Transverse colon (tissue), 4 donors: ENCODE measurements around the gene NECTIN4. TPM values are rescaled to one million over a fixed set of nuclear protein-coding genes. Genes with fewer than 3 reads are reported as not detected.

Source experiments
- DNase-seq: peaks from one replicate; pipeline ENCODE4 v3.0.0-alpha.2; 2019
- H3K27ac ChIP-seq, 4 donors: fragments of 200-600 bp; sonication (generic); 2 replicates each; pipeline ENCODE4 v1.5.1; 2016 to 2018; ENCODE audit warnings: inconsistent platforms in 4 of 4
- H3K27me3 ChIP-seq: fragments of 200-600 bp; sonication (generic); 2 replicates; pipeline ENCODE4 v1.5.1; 2017; ENCODE audit warnings: inconsistent platforms
- H3K36me3 ChIP-seq, 4 donors: fragments of 200-600 bp; sonication (generic); 2 replicates each; pipeline ENCODE4 v1.5.1; 2017 to 2019; ENCODE audit warnings: inconsistent platforms in 4 of 4
- H3K4me1 ChIP-seq, 4 donors: fragments of 200-600 bp; sonication (generic); 2 replicates each; pipeline ENCODE4 v1.5.1; 2017 to 2020; ENCODE audit warnings: inconsistent platforms in 4 of 4
- H3K4me3 ChIP-seq, 4 donors: fragments of 200-600 bp; sonication (generic); 1 replicate in 1 of 4; 2 replicates in 3 of 4; pipeline versions ENCODE4 v1.5.1 to v1.6.1; 2017 to 2019; ENCODE audit warnings: inconsistent platforms in 4 of 4
- H3K9me3 ChIP-seq, 2 donors: fragments of 200-600 bp; sonication (generic); 2 replicates each; pipeline ENCODE4 v1.5.1; 2017 to 2019; ENCODE audit warnings: inconsistent platforms in 2 of 2
- CTCF ChIP-seq, 5 experiments: fragments of 200-600 bp in 3 of 5; fragments of 450-650 bp in 2 of 5; sonication (generic) in 3 of 5; IDR thresholded peaks; 1 replicate in 2 of 5; 2 replicates in 3 of 5; pipeline ENCODE4 v1.5.1; 2016 to 2017; ENCODE audit warnings: antibody characterized with exemption in 5 of 5, inconsistent platforms in 3 of 5, mild to moderate bottlenecking in 2 of 5, moderate library complexity in 1 of 5
- EP300 ChIP-seq: sonication (generic); formaldehyde crosslinking; IDR thresholded peaks from one replicate; pipeline ENCODE4 v1.6.1; 2017; ENCODE audit warnings: antibody characterized with exemption, low read depth
- POLR2A ChIP-seq: fragments of 450-650 bp; IDR thresholded peaks from one replicate; pipeline ENCODE4 v1.6.1; 2016; ENCODE audit warnings: antibody characterized with exemption, mild to moderate bottlenecking, moderate library complexity
- POLR2AphosphoS5 ChIP-seq, 3 donors: sonication (generic); formaldehyde crosslinking; IDR thresholded peaks; one replicate each; pipeline ENCODE4 v1.6.1; 2016; ENCODE audit warnings: antibody characterized with exemption in 3 of 3
- whole genome bisulfite sequencing, 2 donors: methylation state at CpG; one replicate each; pipeline ENCODE4 v1.1.5; 2018; ENCODE audit warnings: low coverage in 1 of 2; 5-methylcytosine and 5-hydroxymethylcytosine counted together
- in situ Hi-C, 4 donors: fragments of 200-750 bp; cut with MboI; loops; one replicate each; pipeline versions ENCODE4 v1.15.0 to v1.15.1; 2017; ENCODE audit warnings: low sequenced_read_pairs in 3 of 4, low pct_ligation_motif_present in 1 of 4, low pct_unique_long_range_greater_than_20kb in 1 of 4
- intact Hi-C: fragments of 100-400 bp; cut with DNase I; formaldehyde crosslinking; loops from one replicate; pipeline ENCODE4 v1.15.1; 2023; ENCODE audit warnings: low total_unique reads
- total RNA-seq, 4 donors: library from RNA; depleted of rRNA; stranded (reverse); fragments of >200 nt; gene quantifications; one replicate each; pipeline ENCODE4 v1.1.0, GENCODE V29; 2016

The NECTIN4 gene
- total RNA-seq, 4 donors from 2014 or later = 0.37 to 4.0 (median 0.82) TPM; not detected in 1

GRCh38 chr1:161070761-161071160 is 18.6 kb downstream of the NECTIN4 start:
- H3K27me3 ChIP-seq = no peaks in the 10 kb centered on the region
- no peak overlapping the region for H3K4me3 ChIP-seq
- H3K36me3 ChIP-seq = no peaks in the 10 kb centered on the region
- intact Hi-C loops = no loop called here
- no peak for DNase-seq
- H3K4me1 ChIP-seq = peaks cover 0 to 6% (median 2%) of the 10 kb centered on the region in 4 donors
- H3K27ac ChIP-seq = no peak overlapping the region
- in situ Hi-C loops = loop anchor here in 1 of 4 donors (25.0 kb wide), 1 partner anchor 667 kb away; the partner anchor contains the start of gene DUSP12
- 90% methylated on average over 4 of the region's 4 CpGs; no CpG with 5 or more reads in 1 of the 2 donors for WGBS, 2 donors
- TF ChIP-seq POLR2AphosphoS5 (IDR thresholded peaks at IDR 0.05) = no peak
- no peaks in the 10 kb centered on the region for H3K9me3 ChIP-seq

- peak; percentile 80 for DNase-seq
- 81% methylated on average over 9 of the region's 9 CpGs; no CpG with 5 or more reads in 1 of the 2 donors for WGBS, 2 donors
- H3K4me1 ChIP-seq = peaks cover 0 to 6% (median 2%) of the 10 kb centered on the region in 4 donors
- H3K36me3 ChIP-seq = no peaks in the 10 kb centered on the region
- no peaks in the 10 kb centered on the region for H3K27me3 ChIP-seq
- intact Hi-C loops (no loop called here), in situ Hi-C loops (loop anchor here in 1 of 4 donors (25.0 kb wide), 1 partner anchor 668 kb away; the partner anchor contains the start of gene DUSP12)
- H3K9me3 ChIP-seq = no peaks in the 10 kb centered on the region
- peak within 1 kb of the TSS; percentile 71 to 89 (median 78) for H3K27ac ChIP-seq
- TF ChIP-seq POLR2AphosphoS5 (IDR thresholded peaks at IDR 0.05) (peak; percentile 37 to 63 (median 38)), CTCF (IDR thresholded peaks at IDR 0.05) (no peak), POLR2A (peak; percentile 55), EP300 (no peak)
- peak within 1 kb of the TSS; percentile 8 to 42 (median 18) for H3K4me3 ChIP-seq
These were observed 19.6 kb downstream of the NECTIN4 start, which contains the start of gene ARHGAP30 for GRCh38 chr1:161069731-161070270. TSS of gene ARHGAP30 (minus strand) at chr1:161069891. CDS start at chr1:161069624, 267 bp downstream.

GRCh38 chr1:161069241-161069640 is 20.1 kb downstream of the NECTIN4 start:
- in situ Hi-C loops (loop anchor here in 1 of 4 donors (25.0 kb wide), 1 partner anchor 668 kb away; the partner anchor contains the start of gene DUSP12), intact Hi-C loops (no loop called here)
- no peaks in the 10 kb centered on the region for H3K36me3 ChIP-seq
- peak overlapping the region; percentile 8 to 42 (median 18) for H3K4me3 ChIP-seq
- H3K4me1 ChIP-seq = peaks cover 0 to 6% (median 2%) of the 10 kb centered on the region in 4 donors
- H3K27me3 ChIP-seq = no peaks in the 10 kb centered on the region
- DNase-seq = no peak
- TF ChIP-seq POLR2A = no peak
- TF ChIP-seq EP300 = no peak
- no peak for TF ChIP-seq POLR2AphosphoS5 (IDR thresholded peaks at IDR 0.05)
- no peak for TF ChIP-seq CTCF (IDR thresholded peaks at IDR 0.05)
- peak overlapping the region; percentile 71 to 89 (median 78) for H3K27ac ChIP-seq
- no peaks in the 10 kb centered on the region for H3K9me3 ChIP-seq
- 57 to 66% methylated on average over 2 to 9 of the region's 9 CpGs for WGBS, 2 donors

DNA sequence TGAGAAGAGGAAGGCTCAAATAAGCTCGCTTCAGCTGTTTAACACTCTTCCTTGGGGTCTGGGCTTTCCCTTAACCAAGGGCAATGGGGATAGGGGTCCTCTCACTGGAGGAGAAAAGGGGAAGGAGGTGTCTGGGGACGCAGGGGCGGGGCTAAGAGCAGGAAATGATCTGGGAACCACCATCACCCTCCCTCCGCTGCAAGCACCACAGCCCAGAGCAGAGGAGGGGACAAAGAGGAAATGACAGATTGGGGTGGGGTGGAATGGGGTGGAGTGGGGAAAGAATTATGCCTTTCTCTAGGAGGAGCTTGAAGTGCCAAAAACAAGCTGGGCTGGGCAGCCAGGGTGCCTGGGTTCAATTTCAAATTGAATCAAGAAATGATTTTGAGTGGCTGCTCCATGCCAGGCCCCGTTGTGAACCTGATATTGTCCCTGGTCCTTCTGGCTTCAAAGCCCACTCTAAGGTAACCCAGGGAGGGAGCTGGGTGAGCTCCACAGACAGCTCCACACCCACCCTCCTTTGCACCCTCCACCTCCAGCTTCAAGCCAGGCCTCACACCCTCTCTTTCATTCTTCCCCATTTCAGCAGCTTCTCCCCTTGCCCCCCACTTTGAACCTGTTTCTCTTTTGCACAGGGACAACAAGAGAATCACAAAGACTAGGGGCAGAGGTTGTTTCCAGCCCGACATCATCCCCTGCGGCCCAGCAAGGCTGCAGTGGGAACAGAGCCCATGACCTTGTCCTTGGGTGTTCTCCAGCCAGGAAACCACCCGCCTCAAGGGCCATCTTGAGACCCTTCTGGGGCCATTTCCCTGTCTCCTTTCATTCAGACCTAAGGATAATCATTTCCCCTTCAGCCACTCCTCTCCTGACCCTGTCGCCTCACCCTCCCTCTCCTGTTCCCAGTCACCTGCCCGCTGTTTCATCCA is 20.8 kb downstream of the NECTIN4 start:
- DNase-seq = peak; percentile 78
- Histone ChIP-seq H3K27me3 (no peaks in the 10 kb centered on the region), H3K4me1 (peaks cover 0 to 6% (median 2%) of the 10 kb centered on the region in 4 donors), H3K4me3 (peak overlapping the region in 3 of 4 donors; percentile 8 to 42 (median 26)), H3K9me3 (no peaks in the 10 kb centered on the region), H3K27ac (peak overlapping the region; percentile 71 to 89 (median 78)), H3K36me3 (no peaks in the 10 kb centered on the region)
- intact Hi-C loops (no loop called here), in situ Hi-C loops (loop anchor here in 1 of 4 donors (25.0 kb wide), 1 partner anchor 669 kb away; the partner anchor contains the start of gene DUSP12)
- TF ChIP-seq POLR2AphosphoS5 (IDR thresholded peaks at IDR 0.05) (no peak), EP300 (no peak), CTCF (IDR thresholded peaks at IDR 0.05) (no peak), POLR2A (no peak)
- WGBS, 2 donors = 56 to 61% methylated on average over 7 to 10 of the region's 10 CpGs
